ENCODE measurements around the gene SNX32. TPM values are rescaled to one million over a fixed set of nuclear protein-coding genes. Genes with fewer than 3 reads are reported as not detected.

The SNX32 gene
- total and polyA plus RNA-seq, 9 of the 15 experiments (the other 6 are each of a cell fraction or from before 2014, with no cell fraction given), result 0.03 TPM; not detected in 7

DNA sequence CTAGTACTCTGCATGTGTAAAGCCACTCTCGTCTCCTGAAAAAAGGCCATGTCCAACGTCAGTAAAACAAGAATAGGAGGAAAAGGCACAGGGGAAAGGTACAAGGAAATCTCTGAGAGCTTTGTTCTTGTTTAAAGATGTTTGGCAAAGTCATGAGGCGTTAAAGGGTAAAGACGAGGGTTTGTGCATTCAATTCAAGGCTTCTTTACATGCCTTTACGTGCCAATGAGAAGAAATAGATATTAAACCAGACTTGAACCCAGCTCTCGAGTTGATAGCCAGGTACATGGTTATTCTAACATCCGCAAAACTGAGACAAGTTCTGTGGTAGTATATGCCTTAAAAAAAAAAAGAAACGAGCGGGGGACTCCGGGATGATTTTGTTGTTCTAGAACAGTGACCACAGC is 24.9 kb downstream of the SNX32 start (continued):
- TF ChIP-seq, protein P1, sequence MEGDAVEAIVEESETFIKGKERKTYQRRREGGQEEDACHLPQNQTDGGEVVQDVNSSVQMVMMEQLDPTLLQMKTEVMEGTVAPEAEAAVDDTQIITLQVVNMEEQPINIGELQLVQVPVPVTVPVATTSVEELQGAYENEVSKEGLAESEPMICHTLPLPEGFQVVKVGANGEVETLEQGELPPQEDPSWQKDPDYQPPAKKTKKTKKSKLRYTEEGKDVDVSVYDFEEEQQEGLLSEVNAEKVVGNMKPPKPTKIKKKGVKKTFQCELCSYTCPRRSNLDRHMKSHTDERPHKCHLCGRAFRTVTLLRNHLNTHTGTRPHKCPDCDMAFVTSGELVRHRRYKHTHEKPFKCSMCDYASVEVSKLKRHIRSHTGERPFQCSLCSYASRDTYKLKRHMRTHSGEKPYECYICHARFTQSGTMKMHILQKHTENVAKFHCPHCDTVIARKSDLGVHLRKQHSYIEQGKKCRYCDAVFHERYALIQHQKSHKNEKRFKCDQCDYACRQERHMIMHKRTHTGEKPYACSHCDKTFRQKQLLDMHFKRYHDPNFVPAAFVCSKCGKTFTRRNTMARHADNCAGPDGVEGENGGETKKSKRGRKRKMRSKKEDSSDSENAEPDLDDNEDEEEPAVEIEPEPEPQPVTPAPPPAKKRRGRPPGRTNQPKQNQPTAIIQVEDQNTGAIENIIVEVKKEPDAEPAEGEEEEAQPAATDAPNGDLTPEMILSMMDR (IDR thresholded peaks at IDR 0.05 in 2 of 3, conservative IDR thresholded peaks at IDR 0.05 in 1 of 3; ENCODE audit: insufficient read depth in 2 of 3, low read depth in 1 of 3, low read length in 3 of 3), result no peak
- TF ChIP-seq FOXA3 (CRISPR knock-in tag; conservative IDR thresholded peaks at IDR 0.05 in 1 of 2, IDR thresholded peaks at IDR 0.05 in 1 of 2) (no peak), ZNF764 (CRISPR knock-in tag; IDR thresholded peaks at IDR 0.05; ENCODE audit: low read depth) (no peak), ZSCAN29 (IDR thresholded peaks at IDR 0.05) (no peak), FOXJ3 (CRISPR knock-in tag; IDR thresholded peaks at IDR 0.05) (no peak), DACH1 (IDR thresholded peaks at IDR 0.05; ENCODE audit: partially characterized antibody) (no peak), SAFB (IDR thresholded peaks at IDR 0.05; ENCODE audit: borderline replicate concordance, low read depth, low read length) (no peak), BCOR (IDR thresholded peaks at IDR 0.05) (0 out of 2 replicates have a peak, but pooled peaks have one; percentile 7), HNRNPLL (IDR thresholded peaks at IDR 0.05; ENCODE audit: low read depth, low read length, poor library complexity, severe bottlenecking) (no peak), TOE1 (IDR thresholded peaks at IDR 0.05; ENCODE audit: borderline replicate concordance) (no peak), TOE1 (CRISPR knock-in tag; IDR thresholded peaks at IDR 0.05; ENCODE audit: borderline replicate concordance, low read depth) (no peak), ZNF431 (CRISPR knock-in tag; IDR thresholded peaks at IDR 0.05) (no peak), NRF1 (conservative IDR thresholded peaks at IDR 0.05 in 1 of 2, IDR thresholded peaks at IDR 0.05 in 1 of 2) (no peak), EWSR1 (IDR thresholded peaks at IDR 0.05; ENCODE audit: borderline replicate concordance, low read depth, partially characterized antibody) (no peak), ELF4 (CRISPR knock-in tag; IDR thresholded peaks at IDR 0.05) (0 out of 2 replicates have a peak, but pooled peaks have one; percentile 29), CHCHD3 (CRISPR knock-in tag; IDR thresholded peaks at IDR 0.05) (0 out of 2 replicates have a peak, but pooled peaks have one; percentile 44), PHB (CRISPR knock-in tag; IDR thresholded peaks at IDR 0.05) (no peak), CREBBP (IDR thresholded peaks at IDR 0.05; ENCODE audit: low read depth, low read length) (no peak), HDAC1 (IDR thresholded peaks at IDR 0.05) (peak in 1 of 2 experiments; percentile 45; a peak in 2 of 4 replicates), TEAD1 (CRISPR knock-in tag; IDR thresholded peaks at IDR 0.05) (no peak), NFYB (IDR thresholded peaks at IDR 0.05; ENCODE audit: extremely low read depth, insufficient read length) (no peak), MTA3 (IDR thresholded peaks at IDR 0.05; ENCODE audit: borderline replicate concordance) (no peak; the same call in 1 of the 2 replicates), SMARCA5 (IDR thresholded peaks at IDR 0.05) (0 out of 2 replicates have a peak, but pooled peaks have one; percentile 19)
- TF ChIP-seq, protein P2, sequence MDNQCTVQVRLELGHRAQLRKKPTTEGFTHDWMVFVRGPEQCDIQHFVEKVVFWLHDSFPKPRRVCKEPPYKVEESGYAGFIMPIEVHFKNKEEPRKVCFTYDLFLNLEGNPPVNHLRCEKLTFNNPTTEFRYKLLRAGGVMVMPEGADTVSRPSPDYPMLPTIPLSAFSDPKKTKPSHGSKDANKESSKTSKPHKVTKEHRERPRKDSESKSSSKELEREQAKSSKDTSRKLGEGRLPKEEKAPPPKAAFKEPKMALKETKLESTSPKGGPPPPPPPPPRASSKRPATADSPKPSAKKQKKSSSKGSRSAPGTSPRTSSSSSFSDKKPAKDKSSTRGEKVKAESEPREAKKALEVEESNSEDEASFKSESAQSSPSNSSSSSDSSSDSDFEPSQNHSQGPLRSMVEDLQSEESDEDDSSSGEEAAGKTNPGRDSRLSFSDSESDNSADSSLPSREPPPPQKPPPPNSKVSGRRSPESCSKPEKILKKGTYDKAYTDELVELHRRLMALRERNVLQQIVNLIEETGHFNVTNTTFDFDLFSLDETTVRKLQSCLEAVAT (IDR thresholded peaks at IDR 0.05), result peak; percentile 6 to 55; a peak in 1 of 4 replicates
- TF ChIP-seq, protein P3, sequence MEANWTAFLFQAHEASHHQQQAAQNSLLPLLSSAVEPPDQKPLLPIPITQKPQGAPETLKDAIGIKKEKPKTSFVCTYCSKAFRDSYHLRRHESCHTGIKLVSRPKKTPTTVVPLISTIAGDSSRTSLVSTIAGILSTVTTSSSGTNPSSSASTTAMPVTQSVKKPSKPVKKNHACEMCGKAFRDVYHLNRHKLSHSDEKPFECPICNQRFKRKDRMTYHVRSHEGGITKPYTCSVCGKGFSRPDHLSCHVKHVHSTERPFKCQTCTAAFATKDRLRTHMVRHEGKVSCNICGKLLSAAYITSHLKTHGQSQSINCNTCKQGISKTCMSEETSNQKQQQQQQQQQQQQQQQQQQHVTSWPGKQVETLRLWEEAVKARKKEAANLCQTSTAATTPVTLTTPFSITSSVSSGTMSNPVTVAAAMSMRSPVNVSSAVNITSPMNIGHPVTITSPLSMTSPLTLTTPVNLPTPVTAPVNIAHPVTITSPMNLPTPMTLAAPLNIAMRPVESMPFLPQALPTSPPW (CRISPR knock-in tag; IDR thresholded peaks at IDR 0.05), result no peak
